22Rv1 (cell line): ENCODE measurements around the gene CTBP2.

Experiments used
- CTCF ChIP-seq: fragments of 450-650 bp; IDR thresholded peaks from 2 replicates; pipeline ENCODE4 v1.5.1; 2017; ENCODE audit warnings: mild to moderate bottlenecking
- ZFX ChIP-seq: fragments of 450-650 bp; IDR thresholded peaks from 2 replicates; pipeline ENCODE4 v1.6.1; 2017; ENCODE audit warnings: antibody characterized with exemption, borderline replicate concordance

GRCh38 chr10:125041856-125042506 lies 118.4 kb downstream of the CTBP2 start:
- TF ChIP-seq CTCF (no peak), ZFX (no peak)
